SU-DHL-6 (cell line): ENCODE data around the gene UGT1A10.
"Not testable (repeated sequence)": the region's sequence is repeated elsewhere in the genome, so short reads cannot be mapped to it uniquely, and the experiment has no call there.

Source experiments
- H2AFZ ChIP-seq: fragments of 200-600 bp; sonication (generic); 2 replicates; pipeline ENCODE4 v1.6.1; 2014; ENCODE audit warnings: low read depth, mild to moderate bottlenecking, moderate library complexity, mixed read lengths, antibody characterized with exemption, low read length; ENCODE audit not compliant: severe bottlenecking
- H3F3A ChIP-seq: fragments of 200-600 bp; shearing (Covaris generic); 2 replicates; pipeline ENCODE4 v1.6.0; 2016; ENCODE audit warnings: antibody characterized with exemption, mild to moderate bottlenecking; ENCODE audit not compliant: insufficient read depth
- H3K27ac ChIP-seq: fragments of 200-600 bp; sonication (generic); 2 replicates; pipeline ENCODE4 v1.5.1; 2016; ENCODE audit warnings: low read depth, mild to moderate bottlenecking, low read length, moderate library complexity, mixed read lengths
- H3K27me3 ChIP-seq: fragments of 200-600 bp; sonication (generic), shearing (Covaris generic); 2 replicates; pipeline ENCODE4 v1.6.0; 2014; ENCODE audit warnings: mild to moderate bottlenecking, low read length
- H3K36me3 ChIP-seq: fragments of 200-600 bp; sonication (generic); 2 replicates; pipeline ENCODE4 v1.6.1; 2014; ENCODE audit warnings: mild to moderate bottlenecking, low read length, mixed read lengths
- H3K4me2 ChIP-seq: fragments of 300-600, 200-600 bp; shearing (Covaris generic), sonication (generic); 2 replicates; pipeline ENCODE4 v1.6.0; 2014; ENCODE audit warnings: low read length, low read depth, mild to moderate bottlenecking; ENCODE audit not compliant: poor library complexity, severe bottlenecking
- H3K4me3 ChIP-seq: fragments of 200-600 bp; sonication (generic); 2 replicates; pipeline ENCODE4 v1.5.1; 2014; ENCODE audit warnings: antibody characterized with exemption, low read length, mild to moderate bottlenecking, mixed read lengths; ENCODE audit not compliant: insufficient read depth, poor library complexity, severe bottlenecking
- H3K79me2 ChIP-seq: fragments of 200-600 bp; sonication (generic); 2 replicates; pipeline ENCODE4 v1.6.1; 2014; ENCODE audit warnings: mild to moderate bottlenecking, low read length, moderate library complexity; ENCODE audit not compliant: insufficient read depth
- H3K9ac ChIP-seq: fragments of 200-600 bp; sonication (generic); 2 replicates; pipeline ENCODE4 v1.7.0; 2014; ENCODE audit warnings: mild to moderate bottlenecking, low read length
- H3K9me2 ChIP-seq: fragments of 200-600 bp; sonication (generic); replicated peaks from 2 replicates; pipeline ENCODE4 v1.6.1; 2014; ENCODE audit warnings: low read length; ENCODE audit not compliant: insufficient read depth
- H3K9me3 ChIP-seq: fragments of 200-600 bp; sonication (generic); 2 replicates; pipeline ENCODE4 v1.6.1; 2014; ENCODE audit warnings: low read length, mixed read lengths; ENCODE audit not compliant: insufficient read depth
- H4K20me1 ChIP-seq: fragments of 200-600 bp; sonication (generic); 2 replicates; pipeline ENCODE4 v1.6.1; 2014; ENCODE audit warnings: low read depth, mild to moderate bottlenecking, antibody characterized with exemption, low read length, moderate library complexity, mixed read lengths
- CTCF ChIP-seq: fragments of 200-600 bp; sonication (generic); IDR thresholded peaks from one replicate; pipeline ENCODE4 v1.5.1; 2017; ENCODE audit warnings: antibody characterized with exemption, mild to moderate bottlenecking, low read length, moderate library complexity; ENCODE audit not compliant: insufficient read depth, poor library complexity, severe bottlenecking
- EZH2phosphoT487 ChIP-seq: fragments of 200-600 bp; sonication (generic), shearing (Covaris generic); conservative IDR thresholded peaks from 2 replicates; pipeline ENCODE4 v1.6.1; 2018; ENCODE audit warnings: mild to moderate bottlenecking, antibody characterized with exemption, low read length, moderate library complexity, mixed read lengths

Gene UGT1A10

DNA sequence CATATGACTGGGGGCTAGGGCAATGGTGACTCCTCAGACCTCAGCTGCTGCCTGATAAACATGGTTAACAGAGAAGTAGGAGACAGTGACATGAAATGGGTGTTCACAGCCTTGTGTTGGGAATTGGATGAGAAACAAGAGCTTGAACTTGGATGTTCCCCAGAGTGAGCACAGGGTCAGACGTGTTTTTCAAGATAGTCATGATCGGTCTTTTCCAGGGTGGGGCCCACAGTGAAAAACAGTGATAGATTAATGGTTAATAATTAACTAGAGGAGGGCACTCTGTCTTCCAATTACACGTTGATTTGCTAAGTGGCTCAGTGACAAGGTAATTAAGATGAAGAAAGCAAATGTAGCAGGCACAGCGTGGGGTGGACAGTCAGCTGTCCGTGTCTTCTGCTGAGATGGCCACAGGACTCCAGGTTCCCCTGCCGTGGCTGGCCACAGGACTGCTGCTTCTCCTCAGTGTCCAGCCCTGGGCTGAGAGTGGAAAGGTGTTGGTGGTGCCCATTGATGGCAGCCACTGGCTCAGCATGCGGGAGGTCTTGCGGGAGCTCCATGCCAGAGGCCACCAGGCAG lies 92.6 kb downstream of the UGT1A10 start, which contains the start of gene UGT1A3:
Gene UGT1A3 (plus strand): TSS at position 320 of the 579 bp plus-strand sequence. CDS start 85 bp downstream, at position 405.
- TF ChIP-seq EZH2phosphoT487 (no peak), CTCF (no peak)
- H3F3A ChIP-seq, result no peaks in the 10 kb centered on the region
- H3K9me3 ChIP-seq, result no peaks in the 10 kb centered on the region
- no peaks in the 10 kb centered on the region for H3K9me2 ChIP-seq
- H3K4me2 ChIP-seq, result no peak within 1 kb of the TSS
- H3K79me2 ChIP-seq, result no peaks in the 10 kb centered on the region
- H4K20me1 ChIP-seq, result no peaks in the 10 kb centered on the region
- H2AFZ ChIP-seq, result no peak within 1 kb of the TSS
- no peaks in the 10 kb centered on the region for H3K27me3 ChIP-seq
- H3K27ac ChIP-seq, result no peak within 1 kb of the TSS
- no peak within 1 kb of the TSS for H3K4me3 ChIP-seq
- no peaks in the 10 kb centered on the region for H3K36me3 ChIP-seq
- H3K9ac ChIP-seq, result no peak within 1 kb of the TSS

GRCh38 chr2:233736868-233737653 lies 100.8 kb downstream of the UGT1A10 start:
- H3K79me2 ChIP-seq, H3K4me3 ChIP-seq, H3K9me3 ChIP-seq, H3K9ac ChIP-seq, H3F3A ChIP-seq, H3K4me2 ChIP-seq, H3K27ac ChIP-seq, H3K9me2 ChIP-seq, H3K36me3 ChIP-seq, H2AFZ ChIP-seq, H3K27me3 ChIP-seq, H4K20me1 ChIP-seq: not testable (repeated sequence)

GRCh38 chr2:233740870-233741269 lies 104.6 kb downstream of the UGT1A10 start:
- no peaks in the 10 kb centered on the region for H4K20me1 ChIP-seq
- H3K36me3 ChIP-seq, result no peaks in the 10 kb centered on the region
- H3K79me2 ChIP-seq, result no peaks in the 10 kb centered on the region
- H3K4me2 ChIP-seq, result no peak overlapping the region
- H3K9me2 ChIP-seq, result no peaks in the 10 kb centered on the region
- H2AFZ ChIP-seq, result no peak overlapping the region
- H3K9ac ChIP-seq, result no peak overlapping the region
- H3K4me3 ChIP-seq, result no peak overlapping the region
- no peaks in the 10 kb centered on the region for H3F3A ChIP-seq
- TF ChIP-seq EZH2phosphoT487 (no peak), CTCF (no peak)
- no peak overlapping the region for H3K27ac ChIP-seq
- H3K27me3 ChIP-seq, result no peaks in the 10 kb centered on the region
- H3K9me3 ChIP-seq, result no peaks in the 10 kb centered on the region
